ENCODE data around the gene SERF1B.
"Not testable (repeated sequence)": the region's sequence is repeated elsewhere in the genome, so short reads cannot be mapped to it uniquely, and the experiment has no call there.

Gene SERF1B

DNA sequence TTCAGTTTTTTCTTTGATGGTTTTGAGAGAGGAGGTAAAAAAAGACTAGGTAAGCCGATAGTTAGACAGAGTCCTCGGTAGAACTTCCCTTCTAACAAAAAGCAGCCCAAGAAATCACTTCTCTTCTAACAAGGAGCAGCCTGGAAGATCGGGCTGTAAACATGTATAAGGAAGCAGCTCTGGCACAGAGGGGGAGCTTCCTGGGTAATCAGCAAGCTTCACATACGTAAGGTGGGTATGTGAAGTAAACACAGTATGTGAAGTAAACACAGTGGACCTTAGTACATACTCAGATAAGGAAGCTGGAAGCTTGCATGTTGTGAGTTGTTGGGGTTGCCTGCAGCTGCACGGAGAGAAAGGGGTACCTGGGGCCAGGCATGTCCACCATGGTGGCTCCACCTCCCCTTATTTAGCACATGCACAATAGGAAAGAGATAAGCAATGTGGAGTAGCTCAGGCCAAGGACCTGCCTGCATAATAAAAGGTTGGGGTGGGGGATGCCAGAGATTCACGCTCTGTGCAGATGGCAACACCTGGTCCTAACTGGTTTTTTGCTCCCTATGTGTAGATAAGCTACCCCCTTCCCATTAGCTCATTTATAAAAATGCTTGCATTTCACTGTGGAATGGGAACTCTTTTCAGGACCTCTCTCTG, 31.4 kb downstream of the SERF1B start:
- not testable (repeated sequence) for H3K9ac ChIP-seq (ENCODE audit: low read depth, low read length, poor library complexity, severe bottlenecking); H3K36me3 ChIP-seq (ENCODE audit: insufficient read depth, low read length); H3K9me3 ChIP-seq (ENCODE audit: insufficient read depth, low read depth, low read length); H3K4me3 ChIP-seq (ENCODE audit: low read length, poor library complexity, severe bottlenecking); H3K4me1 ChIP-seq (ENCODE audit: insufficient read depth, low read length, poor library complexity, severe bottlenecking); H3K79me2 ChIP-seq (ENCODE audit: insufficient read depth, low read length); H3K27me3 ChIP-seq (ENCODE audit: insufficient read depth, low read length, poor library complexity, severe bottlenecking); H3K4me2 ChIP-seq (ENCODE audit: low read depth, low read length, poor library complexity, severe bottlenecking); H3F3A ChIP-seq (ENCODE audit: low read depth); H2AFZ ChIP-seq (ENCODE audit: low read length); H3K9me2 ChIP-seq (replicated peaks; ENCODE audit: low read depth, low read length); H4K20me1 ChIP-seq (ENCODE audit: insufficient read depth, low read length, poor library complexity, severe bottlenecking)

DNA sequence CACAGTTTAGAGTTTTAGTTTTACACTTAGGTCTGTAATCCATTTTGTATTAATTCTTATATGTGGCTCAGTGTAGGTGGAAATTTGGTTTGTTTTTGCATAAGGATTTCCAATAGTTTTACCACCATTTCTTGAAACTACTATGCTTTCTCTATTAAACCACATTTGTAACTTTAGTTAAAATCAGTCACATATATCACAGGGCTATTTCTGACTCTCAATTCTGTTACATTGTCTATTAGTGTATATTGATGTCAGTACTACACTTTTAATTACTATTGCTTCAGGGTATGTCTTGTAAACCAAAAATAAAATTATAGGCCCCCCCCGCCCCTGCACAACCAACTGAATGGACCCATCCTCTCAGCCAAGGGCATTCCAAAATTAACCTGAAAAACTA, 32.1 kb downstream of the SERF1B start:
- H3K36me3 ChIP-seq (ENCODE audit: insufficient read depth, low read length); H3K9me3 ChIP-seq (ENCODE audit: insufficient read depth, low read depth, low read length); H4K20me1 ChIP-seq (ENCODE audit: insufficient read depth, low read length, poor library complexity, severe bottlenecking); H2AFZ ChIP-seq (ENCODE audit: low read length); H3K4me3 ChIP-seq (ENCODE audit: low read length, poor library complexity, severe bottlenecking); H3F3A ChIP-seq (ENCODE audit: low read depth); H3K4me1 ChIP-seq (ENCODE audit: insufficient read depth, low read length, poor library complexity, severe bottlenecking); H3K9ac ChIP-seq (ENCODE audit: low read depth, low read length, poor library complexity, severe bottlenecking); H3K4me2 ChIP-seq (ENCODE audit: low read depth, low read length, poor library complexity, severe bottlenecking); H3K9me2 ChIP-seq (replicated peaks; ENCODE audit: low read depth, low read length); H3K79me2 ChIP-seq (ENCODE audit: insufficient read depth, low read length); H3K27me3 ChIP-seq (ENCODE audit: insufficient read depth, low read length, poor library complexity, severe bottlenecking): not testable (repeated sequence)

DNA sequence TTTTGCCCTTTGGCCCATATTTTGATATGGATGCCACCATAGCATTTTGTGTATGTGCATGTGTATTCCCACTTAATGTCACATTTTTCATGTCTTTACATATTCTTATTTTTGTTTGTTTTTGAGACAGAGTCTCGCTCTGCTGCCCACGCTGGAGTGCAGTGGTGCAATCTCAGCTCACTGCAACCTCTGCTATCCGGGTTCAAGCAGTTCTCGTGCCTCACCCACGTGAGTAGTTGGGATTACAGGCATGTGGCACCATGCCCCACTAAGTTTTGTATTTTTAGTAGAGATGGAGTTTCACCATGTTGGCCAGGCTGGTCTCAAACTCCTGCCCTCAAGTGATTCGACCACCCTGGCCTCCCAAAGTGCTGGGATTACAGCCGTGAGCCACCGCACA, 52.6 kb downstream of the SERF1B start:
- H3K9me2 ChIP-seq (replicated peaks; ENCODE audit: low read depth, low read length); H4K20me1 ChIP-seq (ENCODE audit: insufficient read depth, low read length, poor library complexity, severe bottlenecking); H3K36me3 ChIP-seq (ENCODE audit: insufficient read depth, low read length); H3K9me3 ChIP-seq (ENCODE audit: insufficient read depth, low read depth, low read length); H3K4me3 ChIP-seq (ENCODE audit: low read length, poor library complexity, severe bottlenecking); H3K9ac ChIP-seq (ENCODE audit: low read depth, low read length, poor library complexity, severe bottlenecking); H3F3A ChIP-seq (ENCODE audit: low read depth); H3K4me1 ChIP-seq (ENCODE audit: insufficient read depth, low read length, poor library complexity, severe bottlenecking); H2AFZ ChIP-seq (ENCODE audit: low read length); H3K4me2 ChIP-seq (ENCODE audit: low read depth, low read length, poor library complexity, severe bottlenecking); H3K79me2 ChIP-seq (ENCODE audit: insufficient read depth, low read length); H3K27me3 ChIP-seq (ENCODE audit: insufficient read depth, low read length, poor library complexity, severe bottlenecking): not testable (repeated sequence)

- H3K27me3 ChIP-seq (ENCODE audit: insufficient read depth, low read length, poor library complexity, severe bottlenecking); H3K79me2 ChIP-seq (ENCODE audit: insufficient read depth, low read length); H3K9ac ChIP-seq (ENCODE audit: low read depth, low read length, poor library complexity, severe bottlenecking); H3K4me3 ChIP-seq (ENCODE audit: low read length, poor library complexity, severe bottlenecking); H2AFZ ChIP-seq (ENCODE audit: low read length); H3K9me3 ChIP-seq (ENCODE audit: insufficient read depth, low read depth, low read length); H3F3A ChIP-seq (ENCODE audit: low read depth); H3K9me2 ChIP-seq (replicated peaks; ENCODE audit: low read depth, low read length); H3K4me1 ChIP-seq (ENCODE audit: insufficient read depth, low read length, poor library complexity, severe bottlenecking); H3K36me3 ChIP-seq (ENCODE audit: insufficient read depth, low read length); H3K4me2 ChIP-seq (ENCODE audit: low read depth, low read length, poor library complexity, severe bottlenecking); H4K20me1 ChIP-seq (ENCODE audit: insufficient read depth, low read length, poor library complexity, severe bottlenecking): not testable (repeated sequence)
Measured at GRCh38 chr5:70088907-70089464, 63.9 kb downstream of the SERF1B start.

GRCh38 chr5:70091776-70092175, 66.7 kb downstream of the SERF1B start:
- H3K79me2 ChIP-seq (ENCODE audit: insufficient read depth, low read length); H3K4me3 ChIP-seq (ENCODE audit: low read length, poor library complexity, severe bottlenecking): not testable (repeated sequence)

More at GRCh38 chr5:70091776-70092175, 66.7 kb downstream of the SERF1B start:
- H3K9me2 ChIP-seq (replicated peaks; ENCODE audit: low read depth, low read length); H3K9me3 ChIP-seq (ENCODE audit: insufficient read depth, low read depth, low read length); H2AFZ ChIP-seq (ENCODE audit: low read length); H3F3A ChIP-seq (ENCODE audit: low read depth); H4K20me1 ChIP-seq (ENCODE audit: insufficient read depth, low read length, poor library complexity, severe bottlenecking); H3K27me3 ChIP-seq (ENCODE audit: insufficient read depth, low read length, poor library complexity, severe bottlenecking); H3K9ac ChIP-seq (ENCODE audit: low read depth, low read length, poor library complexity, severe bottlenecking); H3K36me3 ChIP-seq (ENCODE audit: insufficient read depth, low read length); H3K4me1 ChIP-seq (ENCODE audit: insufficient read depth, low read length, poor library complexity, severe bottlenecking); H3K4me2 ChIP-seq (ENCODE audit: low read depth, low read length, poor library complexity, severe bottlenecking): not testable (repeated sequence)
